Hepatocyte (in vitro differentiated cells): ENCODE measurements around the gene PTPN3. TPM values are rescaled to one million over a fixed set of nuclear protein-coding genes. Genes with fewer than 3 reads are reported as not detected.
"Not testable (repeated sequence)": the region's sequence is repeated elsewhere in the genome, so short reads cannot be mapped to it uniquely, and the experiment has no call there.

ENCODE experiments used
- DNase-seq: peaks from one replicate; pipeline ENCODE4 v3.0.0-alpha.2; 2016; ENCODE audit warnings: low spot score
- H2AFZ ChIP-seq: fragments of 200-600 bp; sonication (generic); 2 replicates; pipeline ENCODE4 v1.6.0; 2016; ENCODE audit warnings: antibody characterized with exemption, mild to moderate bottlenecking
- H3K27ac ChIP-seq: fragments of 200-600 bp; sonication (generic); 2 replicates; pipeline ENCODE4 v1.5.1; 2016; ENCODE audit warnings: mild to moderate bottlenecking
- H3K27me3 ChIP-seq: fragments of 200-600 bp; sonication (generic); 2 replicates; pipeline ENCODE4 v1.6.1; 2016
- H3K36me3 ChIP-seq: fragments of 200-600 bp; sonication (generic); replicated peaks from 2 replicates; pipeline ENCODE4 v1.5.1; 2016; ENCODE audit warnings: low read depth; ENCODE audit not compliant: insufficient read depth
- H3K4me1 ChIP-seq: fragments of 200-600 bp; sonication (generic); 2 replicates; pipeline ENCODE4 v1.5.1; 2016; ENCODE audit warnings: mild to moderate bottlenecking, moderate library complexity; ENCODE audit not compliant: insufficient read depth
- H3K4me2 ChIP-seq: fragments of 200-600 bp; sonication (generic); 2 replicates; pipeline ENCODE4 v1.6.0; 2016
- H3K4me3 ChIP-seq: fragments of 200-600 bp; sonication (generic); 2 replicates; pipeline ENCODE4 v1.5.1; 2016; ENCODE audit warnings: mild to moderate bottlenecking
- H3K79me2 ChIP-seq: fragments of 200-600 bp; sonication (generic); 2 replicates; pipeline ENCODE4 v1.6.0; 2017; ENCODE audit warnings: mild to moderate bottlenecking
- H3K9me2 ChIP-seq: fragments of 200-600 bp; sonication (generic); replicated peaks from 2 replicates; pipeline ENCODE4 v1.6.0; 2017; ENCODE audit warnings: mild to moderate bottlenecking; ENCODE audit not compliant: insufficient read depth
- H3K9me3 ChIP-seq: fragments of 200-600 bp; sonication (generic); 2 replicates; pipeline ENCODE4 v1.5.1; 2016; ENCODE audit warnings: low read depth, mild to moderate bottlenecking
- H4K20me1 ChIP-seq: fragments of 200-600 bp; sonication (generic); 2 replicates; pipeline ENCODE4 v1.6.0; 2016; ENCODE audit warnings: mild to moderate bottlenecking; ENCODE audit not compliant: insufficient read depth, poor library complexity, severe bottlenecking
- CTCF ChIP-seq: fragments of 200-600 bp; sonication (generic); IDR thresholded peaks from 2 replicates; pipeline ENCODE4 v1.5.1; 2016; ENCODE audit warnings: antibody characterized with exemption, mild to moderate bottlenecking; ENCODE audit not compliant: poor library complexity
- EZH2 ChIP-seq: fragments of 200-600 bp; sonication (generic); IDR thresholded peaks from 2 replicates; pipeline ENCODE4 v1.6.1; 2016; ENCODE audit warnings: antibody characterized with exemption, mild to moderate bottlenecking, borderline replicate concordance
- EZH2phosphoT487 ChIP-seq: fragments of 200-600 bp; sonication (generic); IDR thresholded peaks from one replicate; pipeline ENCODE4 v1.6.1; 2018; ENCODE audit warnings: antibody characterized with exemption, mild to moderate bottlenecking, low read depth, moderate library complexity; ENCODE audit not compliant: unreplicated experiment, severe bottlenecking
- WGBS: methylation state at CpG from one replicate; pipeline ENCODE4 v1.1.6; 2016; ENCODE audit warnings: low lambda C conversion rate; ENCODE audit errors: missing lambda C conversion rate; 5-methylcytosine and 5-hydroxymethylcytosine counted together
- polyA plus RNA-seq: library from polyadenylated mRNA; unstranded; fragments of >200 nt; fragmentation: Nextera tagmentation; extraction: Ambion mirVana; gene quantifications from 2 replicates; pipeline ENCODE4 v1.2.1, GENCODE V29; 2016
- total RNA-seq: library from RNA; depleted of rRNA; stranded (reverse); fragments of >200 nt; gene quantifications from 2 replicates; pipeline ENCODE4 v1.2.3, GENCODE V29; 2014

Gene PTPN3
- 11.8 and 12.1 TPM in 2 replicates for total RNA-seq
- polyA plus RNA-seq = 4.4 and 7.7 TPM in 2 replicates

GRCh38 chr9:109498195-109499092 is at the start of gene PTPN3:
Gene PTPN3 (minus strand): TSS chr9:109498307. CDS start chr9:109463434, 34,873 bp downstream.
- Histone ChIP-seq H3K27ac (peak within 1 kb of the TSS; percentile 60), H3K4me3 (peak within 1 kb of the TSS; percentile 60), H4K20me1 (no peaks in the 10 kb centered on the region), H3K9me3 (no peaks in the 10 kb centered on the region), H2AFZ (peak within 1 kb of the TSS; percentile 26), H3K27me3 (peaks cover 59% of the 10 kb centered on the region), H3K36me3 (no peaks in the 10 kb centered on the region), H3K9me2 (no peaks in the 10 kb centered on the region), H3K4me2 (peak within 1 kb of the TSS; percentile 91), H3K4me1 (peaks cover 27% of the 10 kb centered on the region), H3K79me2 (peaks cover 21% of the 10 kb centered on the region)
- WGBS = 16% methylated on average over 34 of the region's 78 CpGs
- TF ChIP-seq EZH2 = no peak
- no peak for TF ChIP-seq EZH2phosphoT487
- TF ChIP-seq CTCF = no peak
- DNase-seq = peak; percentile 77

GRCh38 chr9:109544954-109545353 is 46.8 kb upstream of the PTPN3 start:
- not testable (repeated sequence) for H3K27ac ChIP-seq, H3K79me2 ChIP-seq, H4K20me1 ChIP-seq, H2AFZ ChIP-seq, H3K4me1 ChIP-seq, H3K27me3 ChIP-seq, H3K9me3 ChIP-seq, H3K9me2 ChIP-seq, DNase-seq, H3K4me3 ChIP-seq, H3K4me2 ChIP-seq, H3K36me3 ChIP-seq
- WGBS = 89% methylated on average over 1 of the region's 1 CpG

- Histone ChIP-seq H3K9me3 (peaks cover 7% of the 10 kb centered on the region), H3K79me2 (no peaks in the 10 kb centered on the region), H3K4me3 (no peak overlapping the region), H3K36me3 (no peaks in the 10 kb centered on the region), H4K20me1 (no peaks in the 10 kb centered on the region), H3K4me1 (no peaks in the 10 kb centered on the region), H3K4me2 (no peak overlapping the region), H3K27ac (no peak overlapping the region), H3K27me3 (peaks cover 2% of the 10 kb centered on the region), H2AFZ (no peak overlapping the region), H3K9me2 (no peaks in the 10 kb centered on the region)
- WGBS = 63% methylated on average over 4 of the region's 4 CpGs
- DNase-seq = no peak
- no peak for TF ChIP-seq EZH2phosphoT487
- TF ChIP-seq CTCF = no peak
- no peak for TF ChIP-seq EZH2
Measured at GRCh38 chr9:109542922-109543321, 44.8 kb upstream of the PTPN3 start.

GRCh38 chr9:109538346-109538745 is 40.2 kb upstream of the PTPN3 start:
- Histone ChIP-seq H3K4me1 (no peaks in the 10 kb centered on the region), H2AFZ (no peak overlapping the region), H3K4me2 (no peak overlapping the region), H3K27me3 (peaks cover 10% of the 10 kb centered on the region), H3K79me2 (no peaks in the 10 kb centered on the region), H3K9me3 (no peaks in the 10 kb centered on the region), H4K20me1 (no peaks in the 10 kb centered on the region), H3K27ac (no peak overlapping the region), H3K36me3 (no peaks in the 10 kb centered on the region), H3K4me3 (no peak overlapping the region), H3K9me2 (no peaks in the 10 kb centered on the region)
- DNase-seq = no peak
- 86% methylated on average over 5 of the region's 5 CpGs for WGBS
- TF ChIP-seq EZH2phosphoT487 (no peak), EZH2 (no peak), CTCF (no peak)
